H9 (cell line): Measurements from ENCODE around the gene MAZ. TPM values are rescaled to one million over a fixed set of nuclear protein-coding genes. Genes with fewer than 3 reads are reported as not detected.

ENCODE experiments used
- DNase-seq: peaks from one replicate; pipeline ENCODE4 v3.0.0-alpha.2; 2017
- H2AFZ ChIP-seq: one replicate; pipeline ENCODE4 v1.6.1; 2013; ENCODE audit warnings: mild to moderate bottlenecking, low read length, control low read depth, moderate library complexity
- H2AK5ac ChIP-seq: 2 replicates; pipeline ENCODE4 v1.6.1; 2013; ENCODE audit warnings: low read length, control low read depth, mixed read lengths; ENCODE audit not compliant: insufficient read length
- H2BK120ac ChIP-seq: one replicate; pipeline ENCODE4 v1.6.1; 2013; ENCODE audit warnings: low read depth, mild to moderate bottlenecking, low read length, control low read depth, inconsistent platforms; ENCODE audit not compliant: poor library complexity, severe bottlenecking
- H2BK12ac ChIP-seq: 2 replicates; pipeline ENCODE4 v1.6.1; 2013; ENCODE audit warnings: low read length, control low read depth, mixed read lengths, low read depth; ENCODE audit not compliant: insufficient read length
- H2BK15ac ChIP-seq: 2 replicates; pipeline ENCODE4 v1.6.1; 2013; ENCODE audit warnings: low read depth, low read length, control low read depth
- H2BK20ac ChIP-seq: one replicate; pipeline ENCODE4 v1.6.1; 2013; ENCODE audit warnings: low read depth, mild to moderate bottlenecking, low read length, control low read depth, inconsistent platforms; ENCODE audit not compliant: poor library complexity, severe bottlenecking
- H2BK5ac ChIP-seq: 2 replicates; pipeline ENCODE4 v1.6.1; 2013; ENCODE audit warnings: low read length, control low read depth, mixed read lengths; ENCODE audit not compliant: insufficient read length
- H3K14ac ChIP-seq: 2 replicates; pipeline ENCODE4 v1.6.1; 2013; ENCODE audit warnings: low read length, control low read depth; ENCODE audit not compliant: insufficient read depth
- H3K18ac ChIP-seq: 2 replicates; pipeline ENCODE4 v1.6.1; 2013; ENCODE audit warnings: low read depth, mild to moderate bottlenecking, mixed read lengths, low read length, control low read depth; ENCODE audit not compliant: insufficient read length
- H3K23ac ChIP-seq: 2 replicates; pipeline ENCODE4 v1.6.1; 2013; ENCODE audit warnings: low read length, control low read depth, mixed read lengths, low read depth; ENCODE audit not compliant: insufficient read length
- H3K23me2 ChIP-seq: 2 replicates; pipeline ENCODE4 v1.6.1; 2013; ENCODE audit warnings: low read depth, mild to moderate bottlenecking, mixed read lengths, low read length, control low read depth; ENCODE audit not compliant: insufficient read length, poor library complexity, severe bottlenecking
- H3K27ac ChIP-seq: 2 replicates; pipeline ENCODE4 v1.5.1; 2013; ENCODE audit warnings: low read length, control low read depth, mixed read lengths, low read depth; ENCODE audit not compliant: insufficient read length
- H3K27me3 ChIP-seq: 2 replicates; pipeline ENCODE4 v1.6.1; 2013; ENCODE audit warnings: low read length, control low read depth, inconsistent platforms; ENCODE audit not compliant: insufficient read depth
- H3K4ac ChIP-seq: 2 replicates; pipeline ENCODE4 v1.6.1; 2013; ENCODE audit warnings: low read depth, mild to moderate bottlenecking, control low read depth, inconsistent platforms, low read length, moderate library complexity
- H3K4me1 ChIP-seq: 2 replicates; pipeline ENCODE4 v1.6.1; 2013; ENCODE audit warnings: low read length, control low read depth, inconsistent platforms; ENCODE audit not compliant: insufficient read depth
- H3K4me2 ChIP-seq: 2 replicates; pipeline ENCODE4 v1.6.1; 2013; ENCODE audit warnings: low read length, control low read depth, mixed read lengths; ENCODE audit not compliant: insufficient read length, insufficient read depth
- H3K56ac ChIP-seq: 2 replicates; pipeline ENCODE4 v1.6.1; 2013; ENCODE audit warnings: low read depth, mild to moderate bottlenecking, mixed read lengths, low read length, control low read depth; ENCODE audit not compliant: insufficient read length
- H3K79me1 ChIP-seq: 2 replicates; pipeline ENCODE4 v1.6.1; 2013; ENCODE audit warnings: low read depth, mild to moderate bottlenecking, moderate library complexity, low read length, control low read depth, inconsistent platforms; ENCODE audit not compliant: insufficient read depth, poor library complexity, severe bottlenecking
- H3K79me2 ChIP-seq: 2 replicates; pipeline ENCODE4 v1.6.1; 2013; ENCODE audit warnings: low read length, control low read depth, inconsistent platforms; ENCODE audit not compliant: insufficient read depth
- H3K9ac ChIP-seq: 2 replicates; pipeline ENCODE4 v1.6.1; 2013; ENCODE audit warnings: low read length, control low read depth, mixed read lengths; ENCODE audit not compliant: insufficient read length; ENCODE audit errors: extremely low read depth
- H3K9me3 ChIP-seq: one replicate; pipeline ENCODE4 v1.6.1; 2013; ENCODE audit warnings: low read depth, low read length, inconsistent platforms; ENCODE audit not compliant: control insufficient read depth
- H3T11ph ChIP-seq: one replicate; pipeline ENCODE4 v1.6.1; 2013; ENCODE audit warnings: mild to moderate bottlenecking, low read length, control low read depth, inconsistent platforms
- H4K20me1 ChIP-seq: one replicate; pipeline ENCODE4 v1.6.1; 2013; ENCODE audit not compliant: control insufficient read depth, insufficient read length, insufficient read depth
- H4K5ac ChIP-seq: 2 replicates; pipeline ENCODE4 v1.6.1; 2013; ENCODE audit warnings: low read depth, mild to moderate bottlenecking, mixed read lengths, low read length, control low read depth; ENCODE audit not compliant: insufficient read length
- H4K8ac ChIP-seq: replicated peaks from 2 replicates; pipeline ENCODE4 v1.6.1; 2013; ENCODE audit warnings: low read length, control low read depth, mixed read lengths, low read depth; ENCODE audit not compliant: insufficient read length
- H4K91ac ChIP-seq: 2 replicates; pipeline ENCODE4 v1.6.1; 2013; ENCODE audit warnings: low read depth, mild to moderate bottlenecking, moderate library complexity, mixed read lengths, low read length, control low read depth; ENCODE audit not compliant: insufficient read length
- H3K27ac Mint-ChIP-seq, 3 experiments: 2 replicates in 2 of 3; 3 replicates in 1 of 3; pipeline ENCODE4 v1.8.0; 2020 to 2021; ENCODE audit warnings: mixed read lengths in 3 of 3, mild to moderate bottlenecking in 1 of 3, moderate library complexity in 1 of 3
- H3K27me3 Mint-ChIP-seq: 2 replicates; pipeline ENCODE4 v1.8.0; 2021; ENCODE audit warnings: low read depth, mild to moderate bottlenecking, moderate library complexity, mixed read lengths
- H3K36me3 Mint-ChIP-seq, 3 experiments: 2 replicates in 2 of 3; 3 replicates in 1 of 3; pipeline ENCODE4 v1.8.0; 2020 to 2021; ENCODE audit warnings: low read depth in 3 of 3, mixed read lengths in 3 of 3; ENCODE audit not compliant: insufficient read depth in 1 of 3
- H3K4me1 Mint-ChIP-seq, 2 experiments: 2 replicates each; pipeline ENCODE4 v1.8.0; 2020; ENCODE audit warnings: mixed read lengths in 2 of 2
- H3K4me3 Mint-ChIP-seq, 2 experiments: 2 replicates in 1 of 2; 3 replicates in 1 of 2; pipeline ENCODE4 v1.8.0; 2020 to 2021; ENCODE audit warnings: mild to moderate bottlenecking in 2 of 2, mixed read lengths in 2 of 2, moderate library complexity in 1 of 2
- H3K9me3 Mint-ChIP-seq, 2 experiments: 2 replicates in 1 of 2; 3 replicates in 1 of 2; pipeline ENCODE4 v1.8.0; 2020; ENCODE audit warnings: mild to moderate bottlenecking in 2 of 2, mixed read lengths in 2 of 2, moderate library complexity in 1 of 2
- CTCF ChIP-seq: fragments of 200-600 bp; sonication (generic); conservative IDR thresholded peaks from 3 replicates; pipeline ENCODE4 v1.8.0; 2021; ENCODE audit warnings: antibody characterized with exemption, mild to moderate bottlenecking
- WGBS: extraction: QIAGEN DNeasy Blood & Tissue Kit; methylation state at CpG from one replicate; pipeline ENCODE4 v1.1.7; 2013; ENCODE audit warnings: missing lambda C conversion rate, low lambda C conversion rate, mixed read lengths; ENCODE audit not compliant: insufficient read length; ENCODE audit errors: extremely low coverage; 5-methylcytosine and 5-hydroxymethylcytosine counted together
- total RNA-seq: library from RNA; stranded (reverse); gene quantifications from 2 replicates; pipeline ENCODE4 v1.2.1, GENCODE V29; 2021

MAZ gene
- total RNA-seq, 1 experiment from 2014 or later: 412 TPM

DNA sequence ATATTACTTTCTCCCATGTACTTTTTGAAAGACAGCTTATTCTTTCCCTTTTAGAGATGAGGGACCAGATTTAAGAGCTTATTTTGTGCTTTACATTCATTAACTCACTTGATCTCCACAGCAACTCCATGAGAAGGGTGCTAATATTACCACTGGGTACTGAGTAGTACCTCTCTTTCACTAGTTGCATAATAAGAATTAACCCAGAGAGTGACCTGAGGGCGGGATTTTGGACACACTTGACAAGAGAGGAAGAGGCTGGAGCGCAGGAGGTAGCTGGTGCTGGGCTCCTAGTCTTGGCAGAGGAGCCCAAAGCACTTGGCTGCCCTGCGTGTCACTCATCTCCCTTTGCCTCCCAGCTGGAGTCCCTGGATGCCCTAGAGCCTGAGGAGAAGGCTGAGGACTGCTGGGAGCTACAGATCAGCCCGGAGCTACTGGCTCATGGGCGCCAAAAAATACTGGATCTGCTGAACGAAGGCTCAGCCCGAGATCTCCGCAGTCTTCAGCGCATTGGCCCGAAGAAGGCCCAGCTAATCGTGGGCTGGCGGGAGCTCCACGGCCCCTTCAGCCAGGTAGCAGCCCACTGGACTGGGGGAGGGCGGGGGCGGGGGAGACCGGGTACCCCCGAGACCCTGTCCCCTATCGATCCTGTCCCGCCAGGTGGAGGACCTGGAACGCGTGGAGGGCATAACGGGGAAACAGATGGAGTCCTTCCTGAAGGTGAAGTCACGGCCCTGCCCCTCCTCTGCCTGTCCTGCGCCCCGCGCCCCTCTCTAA lies 1.7 kb upstream of the MAZ start:
- H3K56ac ChIP-seq: no peak overlapping the region
- Mint-ChIP-seq H3K27me3 (peaks cover 1% of the 10 kb centered on the region), H3K36me3 (peaks cover 30 to 69% (median 51%) of the 10 kb centered on the region in 3 experiments), H3K4me3 (peak overlapping the region; percentile 93 to 98), H3K9me3 (no peaks in the 10 kb centered on the region; a peak in 1 of 5 replicates), H3K27ac (peak overlapping the region; percentile 100), H3K4me1 (peaks cover 29 to 45% of the 10 kb centered on the region in 2 experiments)
- H2BK12ac ChIP-seq: no peak overlapping the region
- H2BK20ac ChIP-seq: no peak overlapping the region
- H3K23ac ChIP-seq: no peak overlapping the region
- H4K91ac ChIP-seq: no peak overlapping the region
- no peak overlapping the region for H3K4ac ChIP-seq
- peak overlapping the region; percentile 48 for H3K4me2 ChIP-seq
- no peaks in the 10 kb centered on the region; the same call in 1 of the 2 replicates for H3K4me1 ChIP-seq
- no peaks in the 10 kb centered on the region for H3K9me3 ChIP-seq
- H3K9ac ChIP-seq: peak overlapping the region; percentile 67
- no CpG with 5 or more reads among the region's 26 CpGs for WGBS
- no peak overlapping the region for H4K8ac ChIP-seq
- no peak for DNase-seq
- H2BK5ac ChIP-seq: no peak overlapping the region
- H3T11ph ChIP-seq: no peak overlapping the region
- no peak for TF ChIP-seq CTCF
- H2BK15ac ChIP-seq: no peak overlapping the region
- no peak overlapping the region for H2BK120ac ChIP-seq
- no peak overlapping the region for H2AFZ ChIP-seq
- no peak overlapping the region for H2AK5ac ChIP-seq
- H3K23me2 ChIP-seq: peaks cover 19% of the 10 kb centered on the region
- no peaks in the 10 kb centered on the region for H4K20me1 ChIP-seq
- peak overlapping the region; percentile 50 for H3K18ac ChIP-seq
- peak overlapping the region; percentile 10; the same call in 1 of the 2 replicates for H3K14ac ChIP-seq
- peaks cover 2% of the 10 kb centered on the region; the same call in 1 of the 2 replicates for H3K79me2 ChIP-seq
- no peak overlapping the region for H4K5ac ChIP-seq
- H3K27me3 ChIP-seq: no peaks in the 10 kb centered on the region
- H3K27ac ChIP-seq: no peak overlapping the region
- no peaks in the 10 kb centered on the region for H3K79me1 ChIP-seq
